ENCODE measurements around the gene RAB9B. TPM values are rescaled to one million over a fixed set of nuclear protein-coding genes. Genes with fewer than 3 reads are reported as not detected.

The RAB9B gene
- total RNA-seq, 1 donor from 2014 or later = 2.4 TPM

DNA sequence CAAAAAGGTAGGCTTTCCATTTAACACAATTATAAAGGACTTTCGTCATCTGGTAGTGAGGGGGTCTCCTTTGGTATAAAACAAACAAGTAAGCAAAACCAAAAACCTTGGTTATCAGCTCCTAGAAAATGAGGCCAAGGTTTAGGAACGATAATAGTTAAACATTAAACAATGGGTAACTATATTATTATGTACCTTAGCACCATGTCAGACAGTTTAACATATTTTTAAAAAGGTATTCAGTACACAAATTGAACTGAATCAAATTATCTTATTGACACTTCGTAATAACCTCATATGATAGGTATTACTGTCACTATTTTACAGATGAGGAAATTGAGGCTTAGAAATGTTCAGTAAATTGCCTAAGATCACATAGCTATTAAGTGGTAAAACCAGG is 32.1 kb upstream of the RAB9B start:
- TF ChIP-seq, protein P1, sequence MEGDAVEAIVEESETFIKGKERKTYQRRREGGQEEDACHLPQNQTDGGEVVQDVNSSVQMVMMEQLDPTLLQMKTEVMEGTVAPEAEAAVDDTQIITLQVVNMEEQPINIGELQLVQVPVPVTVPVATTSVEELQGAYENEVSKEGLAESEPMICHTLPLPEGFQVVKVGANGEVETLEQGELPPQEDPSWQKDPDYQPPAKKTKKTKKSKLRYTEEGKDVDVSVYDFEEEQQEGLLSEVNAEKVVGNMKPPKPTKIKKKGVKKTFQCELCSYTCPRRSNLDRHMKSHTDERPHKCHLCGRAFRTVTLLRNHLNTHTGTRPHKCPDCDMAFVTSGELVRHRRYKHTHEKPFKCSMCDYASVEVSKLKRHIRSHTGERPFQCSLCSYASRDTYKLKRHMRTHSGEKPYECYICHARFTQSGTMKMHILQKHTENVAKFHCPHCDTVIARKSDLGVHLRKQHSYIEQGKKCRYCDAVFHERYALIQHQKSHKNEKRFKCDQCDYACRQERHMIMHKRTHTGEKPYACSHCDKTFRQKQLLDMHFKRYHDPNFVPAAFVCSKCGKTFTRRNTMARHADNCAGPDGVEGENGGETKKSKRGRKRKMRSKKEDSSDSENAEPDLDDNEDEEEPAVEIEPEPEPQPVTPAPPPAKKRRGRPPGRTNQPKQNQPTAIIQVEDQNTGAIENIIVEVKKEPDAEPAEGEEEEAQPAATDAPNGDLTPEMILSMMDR (IDR thresholded peaks at IDR 0.05; ENCODE audit: unreplicated experiment) = no peak
- H3K36me3 Mint-ChIP-seq (ENCODE audit: insufficient read depth) = peaks cover 2% of the 10 kb centered on the region
- no peak overlapping the region for H3K4me3 Mint-ChIP-seq (ENCODE audit: low read depth)
- no peaks in the 10 kb centered on the region for H3K27me3 Mint-ChIP-seq
- H3K27ac Mint-ChIP-seq = no peak overlapping the region
- DNase-seq (ENCODE audit: low spot score, unreplicated experiment) = no peak
- H3K4me1 Mint-ChIP-seq (ENCODE audit: low read depth) = peaks cover 4% of the 10 kb centered on the region
- H3K9me3 Mint-ChIP-seq (ENCODE audit: low read depth) = peaks cover 12% of the 10 kb centered on the region

DNA sequence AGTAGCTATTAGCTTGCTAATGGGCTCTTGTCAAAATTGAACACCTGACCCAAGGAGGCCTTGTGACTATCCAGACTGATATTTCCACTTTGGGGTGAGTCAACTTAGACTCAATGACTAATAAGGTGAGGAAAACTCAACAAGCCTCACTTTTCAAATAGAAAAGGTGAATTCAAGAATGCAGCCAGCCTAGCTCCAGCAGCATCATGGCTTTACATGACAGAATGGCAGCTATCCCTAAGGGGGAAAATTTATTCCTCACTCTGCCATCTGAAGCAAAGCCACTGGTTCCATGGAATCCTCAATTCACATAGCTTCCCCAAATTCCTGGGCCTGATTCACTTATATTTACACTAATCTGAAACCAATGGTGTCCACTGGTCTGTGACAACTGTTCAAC is 29.1 kb upstream of the RAB9B start:
- no peak for DNase-seq (ENCODE audit: low spot score, unreplicated experiment)
- H3K27me3 Mint-ChIP-seq = no peaks in the 10 kb centered on the region
- H3K4me1 Mint-ChIP-seq (ENCODE audit: low read depth) = peaks cover 4% of the 10 kb centered on the region
- H3K9me3 Mint-ChIP-seq (ENCODE audit: low read depth) = peaks cover 20% of the 10 kb centered on the region
- TF ChIP-seq, protein P1 (IDR thresholded peaks at IDR 0.05; ENCODE audit: unreplicated experiment) = no peak
- H3K27ac Mint-ChIP-seq = no peak overlapping the region
- H3K4me3 Mint-ChIP-seq (ENCODE audit: low read depth) = no peak overlapping the region
- peaks cover 2% of the 10 kb centered on the region for H3K36me3 Mint-ChIP-seq (ENCODE audit: insufficient read depth)

DNA sequence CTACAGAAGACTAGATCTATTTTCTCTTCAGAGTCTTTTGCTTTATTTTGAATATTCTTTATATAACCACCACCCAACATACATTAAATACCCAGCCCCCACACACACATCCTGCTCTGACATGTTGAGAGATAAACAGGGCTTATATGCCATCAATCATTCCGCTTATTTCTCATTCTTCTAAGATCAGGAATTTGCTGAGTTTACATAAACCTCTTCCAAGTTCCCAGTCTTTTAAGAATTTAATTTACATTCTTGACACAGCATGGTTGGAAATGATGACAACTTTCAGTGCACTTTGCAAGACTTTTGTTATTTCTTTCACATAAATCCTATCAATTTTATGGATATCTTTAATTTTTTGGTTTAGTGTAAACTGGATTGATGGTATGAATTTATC is 17.5 kb upstream of the RAB9B start:
- no peak overlapping the region for H3K4me3 Mint-ChIP-seq (ENCODE audit: low read depth)
- peaks cover 11% of the 10 kb centered on the region for H3K27me3 Mint-ChIP-seq
- no peak for DNase-seq (ENCODE audit: low spot score, unreplicated experiment)
- no peak overlapping the region for H3K27ac Mint-ChIP-seq
- TF ChIP-seq, protein P1 (IDR thresholded peaks at IDR 0.05; ENCODE audit: unreplicated experiment) = no peak
- peaks cover 5% of the 10 kb centered on the region for H3K9me3 Mint-ChIP-seq (ENCODE audit: low read depth)
- H3K4me1 Mint-ChIP-seq (ENCODE audit: low read depth) = peaks cover 3% of the 10 kb centered on the region
- H3K36me3 Mint-ChIP-seq (ENCODE audit: insufficient read depth) = no peaks in the 10 kb centered on the region

DNA sequence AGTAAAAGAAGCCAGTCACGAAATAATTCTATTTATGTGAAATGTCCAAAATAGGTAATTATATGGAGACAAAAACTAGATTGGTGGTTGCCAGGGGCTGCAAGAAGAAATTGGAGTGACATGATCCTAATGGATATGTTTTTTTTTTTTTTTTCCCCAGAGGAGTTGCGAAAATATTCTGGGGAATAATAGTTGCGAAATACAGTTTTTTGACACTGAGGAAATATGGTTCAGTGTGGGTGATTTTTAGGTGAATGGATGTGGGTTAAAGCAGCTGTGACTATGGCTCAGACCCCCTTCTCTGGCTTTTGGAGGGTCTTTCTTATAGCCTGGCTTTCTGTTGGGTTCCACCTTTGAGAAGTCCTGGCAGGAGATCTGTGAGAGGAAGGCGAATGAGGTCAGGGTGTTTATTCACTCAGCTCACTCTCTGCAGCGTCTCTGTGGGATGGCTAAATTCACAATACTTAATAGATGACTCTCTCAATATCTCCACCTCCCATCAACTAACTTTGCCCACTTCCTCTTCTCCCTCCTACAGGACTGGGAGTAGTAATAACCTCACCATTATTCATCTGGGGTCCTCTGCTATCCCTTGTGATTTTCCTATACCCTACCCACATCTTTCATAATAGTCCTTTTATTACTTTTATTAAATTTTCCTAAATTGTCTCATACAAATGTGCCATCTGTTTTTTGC is 15.3 kb upstream of the RAB9B start:
- TF ChIP-seq, protein P1 (IDR thresholded peaks at IDR 0.05; ENCODE audit: unreplicated experiment) = no peak
- peaks cover 11% of the 10 kb centered on the region for H3K27me3 Mint-ChIP-seq
- H3K27ac Mint-ChIP-seq = no peak overlapping the region
- no peaks in the 10 kb centered on the region for H3K36me3 Mint-ChIP-seq (ENCODE audit: insufficient read depth)
- H3K9me3 Mint-ChIP-seq (ENCODE audit: low read depth) = peaks cover 5% of the 10 kb centered on the region
- peaks cover 3% of the 10 kb centered on the region for H3K4me1 Mint-ChIP-seq (ENCODE audit: low read depth)
- no peak for DNase-seq (ENCODE audit: low spot score, unreplicated experiment)
- H3K4me3 Mint-ChIP-seq (ENCODE audit: low read depth) = no peak overlapping the region

DNA sequence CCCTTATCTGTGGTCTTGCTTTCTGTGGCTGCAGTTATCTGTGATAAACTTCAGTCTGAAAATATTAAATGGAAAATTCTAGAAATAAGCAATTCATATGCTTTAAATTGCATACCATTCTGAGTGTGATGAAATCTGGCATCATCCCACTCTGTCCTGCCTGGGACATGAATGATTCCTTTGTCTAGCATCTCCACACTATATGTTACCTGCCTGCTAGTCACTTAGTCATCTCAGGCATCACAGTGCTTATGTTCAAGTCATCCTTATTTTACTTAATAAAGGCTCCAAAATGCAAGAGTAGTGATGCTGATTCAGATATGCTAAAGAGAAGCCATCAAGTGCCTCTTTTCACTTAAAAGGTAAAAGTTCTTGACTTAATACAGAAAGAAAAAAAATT is 14.3 kb upstream of the RAB9B start:
- Mint-ChIP-seq H3K36me3 (ENCODE audit: insufficient read depth) (no peaks in the 10 kb centered on the region), H3K27me3 (peaks cover 11% of the 10 kb centered on the region), H3K4me1 (ENCODE audit: low read depth) (peaks cover 3% of the 10 kb centered on the region), H3K4me3 (ENCODE audit: low read depth) (no peak overlapping the region), H3K9me3 (ENCODE audit: low read depth) (peaks cover 4% of the 10 kb centered on the region), H3K27ac (no peak overlapping the region)
- no peak for DNase-seq (ENCODE audit: low spot score, unreplicated experiment)
- TF ChIP-seq, protein P1 (IDR thresholded peaks at IDR 0.05; ENCODE audit: unreplicated experiment) = no peak
